Daoy (cell line): ENCODE measurements around the gene DYNC1LI2. TPM values are rescaled to one million over a fixed set of nuclear protein-coding genes. Genes with fewer than 3 reads are reported as not detected.
A peak's percentile ranks its signal among the peaks of the same experiment; 100 is the strongest.
"Not testable (repeated sequence)": the region's sequence is repeated elsewhere in the genome, so short reads cannot be mapped to it uniquely, and the experiment has no call there.

ENCODE experiments used
- DNase-seq: peaks from one replicate; pipeline ENCODE4 v3.0.0-alpha.2; 2015; ENCODE audit warnings: low read depth
- total RNA-seq: library from RNA; depleted of rRNA; stranded (reverse); fragments of >200 nt; shearing (Covaris generic); gene quantifications from 2 replicates; pipeline ENCODE4 v1.2.3, GENCODE V29; 2014; rRNA removed

Gene DYNC1LI2
- 81.7 and 97.8 TPM in 2 replicates for total RNA-seq

DNA sequence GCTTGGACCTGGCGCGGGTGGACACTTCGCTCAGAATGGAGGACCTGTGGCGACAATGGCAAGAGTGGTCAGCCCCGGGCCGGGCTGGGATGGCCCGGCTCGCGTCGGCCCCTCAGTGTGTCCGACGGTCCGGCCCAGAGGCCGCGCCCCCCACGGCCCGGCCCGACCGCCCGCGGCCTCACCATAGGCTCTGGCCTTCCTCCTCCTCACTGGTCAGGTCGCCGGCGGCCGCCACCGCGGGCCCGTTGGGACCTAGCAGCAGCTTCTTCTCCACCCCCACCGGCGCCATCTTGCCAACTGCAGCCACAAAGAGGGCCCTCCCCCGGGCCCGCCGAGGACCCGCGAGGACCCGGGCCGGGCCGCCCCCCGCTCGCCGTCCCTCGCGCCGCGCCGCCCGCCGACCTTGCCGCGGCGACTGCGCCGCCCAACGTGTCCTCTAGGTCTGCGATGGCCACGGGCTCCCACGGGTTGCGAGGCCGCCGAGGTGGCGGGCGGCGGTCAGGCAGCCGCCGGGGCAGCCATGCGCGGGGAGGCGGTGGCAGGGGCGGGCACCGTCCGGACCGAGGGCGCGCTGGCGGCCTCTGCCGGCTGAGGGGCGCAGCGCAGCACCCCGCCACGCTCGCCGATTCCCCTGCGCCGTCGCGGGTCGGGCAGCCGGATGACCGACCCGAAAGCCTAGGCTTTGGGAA is at the start of gene DYNC1LI2:
Gene DYNC1LI2 (minus strand): TSS at position 307 of the 689 bp plus-strand sequence. CDS start 18 bp downstream, at position 289.
- peak; percentile 83 for DNase-seq

DNA sequence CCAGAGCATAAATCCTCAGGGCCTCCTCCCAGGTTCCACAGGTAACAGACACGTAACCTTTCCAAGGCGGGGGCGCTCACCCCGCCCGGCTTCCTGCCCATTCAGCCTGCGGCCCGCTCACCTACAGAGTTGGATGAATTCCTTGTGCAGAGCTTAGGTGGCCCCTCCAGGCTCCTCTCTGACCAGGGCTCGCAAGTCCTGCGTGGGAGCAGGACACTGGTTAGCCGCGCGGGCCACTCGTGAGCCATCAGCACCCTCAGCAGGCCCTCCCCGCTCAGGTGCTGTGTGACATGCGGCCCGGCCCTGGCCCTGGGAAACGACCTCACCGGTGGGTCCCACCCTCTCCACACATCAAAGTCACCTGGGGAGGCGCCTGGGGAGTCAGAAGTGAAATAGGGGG is 49.4 kb upstream of the DYNC1LI2 start:
- DNase-seq, result no peak

DNA sequence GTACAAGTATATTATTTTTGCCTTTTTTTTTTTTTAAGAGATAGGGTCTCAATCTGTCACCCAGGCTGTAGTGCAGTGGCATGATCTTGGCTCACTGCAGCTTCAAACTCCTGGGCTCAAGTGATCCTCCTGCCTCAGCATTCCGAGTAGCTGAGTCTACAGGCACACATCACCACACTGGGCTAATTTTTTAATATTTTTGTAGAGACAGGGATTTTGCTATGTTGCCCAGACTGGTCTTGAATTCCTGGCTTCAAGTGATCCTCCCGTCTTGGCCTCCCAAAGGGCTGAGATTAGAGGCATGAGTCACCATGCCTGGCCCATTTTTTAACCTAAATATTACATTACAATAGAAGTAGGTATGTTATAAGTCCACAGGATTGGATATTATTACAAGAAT is 46.8 kb upstream of the DYNC1LI2 start:
- peak; percentile 6 for DNase-seq

DNA sequence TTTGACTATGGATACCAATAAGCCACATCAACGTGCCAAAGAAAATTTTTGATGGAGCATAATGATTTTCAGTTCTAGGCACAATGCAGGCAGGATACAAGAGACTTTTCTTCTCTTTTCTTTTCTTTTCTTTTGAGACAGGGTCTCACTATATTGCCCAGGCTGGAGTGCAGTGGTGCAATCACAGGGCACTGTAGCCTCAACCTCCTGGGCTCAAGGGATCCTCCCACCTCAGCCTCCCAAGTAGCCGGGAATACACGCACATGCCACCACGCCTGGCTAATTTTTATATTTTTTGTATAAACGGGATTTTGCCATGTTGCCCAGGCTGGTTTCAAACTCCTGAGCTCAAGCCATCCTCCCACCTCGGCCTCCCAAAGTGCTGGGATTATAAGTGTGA is 42.6 kb upstream of the DYNC1LI2 start:
- not testable (repeated sequence) for DNase-seq

DNA sequence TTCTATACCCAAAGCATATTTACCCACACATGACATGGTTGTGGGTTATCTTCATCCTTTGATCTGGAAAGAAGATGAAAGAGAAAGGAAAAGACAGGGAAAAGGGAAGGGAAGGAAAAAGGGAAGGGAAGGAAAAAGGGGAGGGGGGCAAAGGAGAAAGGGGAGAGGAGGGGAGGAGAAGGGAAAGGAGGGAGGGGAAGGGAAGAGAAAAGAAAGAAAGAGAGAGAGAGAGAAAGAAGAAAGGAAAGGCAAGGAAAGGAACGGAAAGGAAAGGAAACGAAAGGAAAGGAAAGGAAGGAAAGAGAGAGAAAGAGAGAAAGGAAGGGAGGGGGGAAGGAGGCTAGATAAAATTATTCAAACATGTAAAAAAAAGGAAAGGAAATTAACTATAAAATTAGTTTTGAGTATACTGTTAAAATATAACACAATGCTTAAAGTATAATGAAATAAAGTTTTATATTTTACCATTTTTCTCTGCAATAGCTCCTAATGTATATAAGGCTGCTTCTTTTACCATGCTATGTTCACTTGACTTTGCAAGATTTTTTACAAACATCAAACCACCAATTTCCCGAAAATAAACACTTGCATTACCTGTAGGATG is 38.8 kb upstream of the DYNC1LI2 start:
- no peak for DNase-seq

DNA sequence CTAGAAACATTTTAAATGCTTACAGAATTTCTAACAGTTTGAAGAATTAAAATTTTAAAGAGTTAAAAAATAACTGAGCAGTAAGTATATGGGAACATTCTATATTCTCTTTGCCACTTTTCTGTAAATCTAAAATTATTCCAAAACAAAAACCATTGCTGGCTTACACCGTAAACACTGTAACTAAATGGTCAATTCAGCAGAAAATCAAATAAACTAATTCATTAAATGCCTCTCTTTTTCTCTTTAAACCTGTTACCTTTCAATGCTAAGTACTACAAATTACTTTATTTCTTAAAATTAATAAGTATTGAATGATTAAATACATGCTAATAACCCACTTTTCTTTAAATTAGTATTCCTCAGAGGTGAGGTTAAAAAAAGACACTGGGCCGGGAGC is 36.0 kb upstream of the DYNC1LI2 start:
- no peak for DNase-seq

DNA sequence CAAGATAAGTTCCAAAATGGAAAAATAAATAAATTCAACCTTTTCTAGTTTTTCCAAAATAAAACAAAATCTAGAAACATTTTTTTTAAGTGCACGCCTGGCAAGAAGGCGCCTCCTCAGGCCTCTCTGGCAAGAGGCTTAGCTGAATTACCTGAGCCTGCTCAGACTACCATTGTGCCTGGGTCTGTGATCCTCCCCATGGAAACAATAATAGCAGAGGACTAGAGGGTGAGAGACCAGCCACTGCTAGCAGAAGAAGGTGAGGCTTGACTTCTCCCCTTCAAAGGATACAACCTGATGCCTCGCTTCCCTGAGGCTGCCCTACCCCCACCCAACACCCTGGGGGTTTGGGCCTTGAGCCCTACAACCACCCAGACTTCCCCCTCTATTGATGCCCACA is 35.1 kb upstream of the DYNC1LI2 start:
- no peak for DNase-seq

DNA sequence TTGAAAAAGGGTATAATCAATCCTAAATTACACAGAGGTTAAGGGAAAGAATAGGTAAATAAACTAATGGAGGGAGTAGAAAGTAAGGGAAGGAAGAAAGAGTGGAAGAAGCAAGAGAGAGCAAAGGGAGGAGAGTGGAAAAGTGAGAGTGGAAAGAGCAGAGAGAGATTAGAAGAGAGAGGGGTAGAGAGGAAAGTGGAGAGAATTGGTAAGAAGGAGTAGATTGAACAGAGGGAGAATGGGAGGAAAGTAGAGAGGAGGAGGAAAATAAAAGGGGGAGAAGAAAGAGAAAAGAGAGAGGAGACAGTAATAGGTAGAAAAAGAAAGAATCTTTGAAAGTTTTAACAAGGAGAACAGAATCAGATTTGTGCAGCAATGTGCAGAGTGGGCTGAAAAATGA is 25.0 kb upstream of the DYNC1LI2 start:
- no peak for DNase-seq

DNA sequence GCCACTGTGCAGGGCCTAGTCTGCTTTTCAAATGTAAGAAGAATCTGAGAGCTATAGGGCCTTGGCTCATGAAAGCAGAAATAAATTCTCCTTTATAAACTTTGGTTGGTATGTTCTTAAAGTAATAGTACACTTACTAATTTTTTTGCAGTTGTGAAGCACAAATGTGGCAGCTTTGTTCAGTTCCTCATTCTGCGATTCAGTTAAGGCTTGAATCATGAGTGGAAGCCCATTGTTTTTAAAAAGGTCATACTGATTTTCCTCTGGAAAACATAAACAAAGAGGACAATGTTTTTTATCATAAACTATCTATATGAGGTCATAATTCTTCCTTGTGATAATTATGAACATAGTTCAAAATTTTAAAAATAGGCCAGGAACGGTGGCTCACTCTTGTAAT is 23.6 kb upstream of the DYNC1LI2 start:
- DNase-seq, result no peak

DNA sequence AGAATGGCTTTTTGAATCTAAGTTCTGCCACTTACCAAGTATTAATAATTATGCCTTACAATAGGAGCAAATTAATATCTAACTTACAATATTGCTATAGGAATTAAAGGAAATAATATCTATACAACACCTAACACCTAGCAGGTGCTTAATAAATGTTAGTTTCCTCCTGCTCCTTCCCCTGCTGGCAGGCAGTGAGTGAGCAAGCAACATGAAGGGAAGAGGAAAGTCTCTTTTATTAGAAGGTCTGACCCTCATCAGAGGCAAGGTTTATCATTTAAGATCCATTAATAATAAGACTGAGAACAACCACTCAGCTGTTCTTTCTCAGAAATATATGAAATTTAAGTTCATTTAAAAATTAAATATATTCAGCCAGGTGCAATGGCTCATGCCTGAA is 6.7 kb upstream of the DYNC1LI2 start:
- DNase-seq, result no peak

DNA sequence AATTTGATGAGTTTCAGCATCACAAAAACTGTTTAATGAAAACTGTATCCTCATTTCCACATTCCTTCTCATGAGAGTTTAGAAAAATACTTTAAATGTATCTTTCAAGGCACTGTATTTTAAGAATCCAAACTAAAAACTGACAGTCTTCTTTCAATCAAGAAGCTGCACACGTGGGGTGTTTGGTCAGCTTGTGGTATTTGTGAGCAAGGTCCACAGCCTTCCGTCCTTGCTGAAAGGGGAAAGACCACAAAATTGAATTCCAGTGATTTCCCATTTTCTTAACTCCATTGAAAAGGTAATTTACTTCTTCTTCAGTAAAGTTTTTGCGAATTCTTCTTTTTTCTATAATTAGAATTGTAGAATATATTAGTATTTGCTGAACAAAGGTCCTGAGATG is 3.4 kb upstream of the DYNC1LI2 start:
- no peak for DNase-seq

DNA sequence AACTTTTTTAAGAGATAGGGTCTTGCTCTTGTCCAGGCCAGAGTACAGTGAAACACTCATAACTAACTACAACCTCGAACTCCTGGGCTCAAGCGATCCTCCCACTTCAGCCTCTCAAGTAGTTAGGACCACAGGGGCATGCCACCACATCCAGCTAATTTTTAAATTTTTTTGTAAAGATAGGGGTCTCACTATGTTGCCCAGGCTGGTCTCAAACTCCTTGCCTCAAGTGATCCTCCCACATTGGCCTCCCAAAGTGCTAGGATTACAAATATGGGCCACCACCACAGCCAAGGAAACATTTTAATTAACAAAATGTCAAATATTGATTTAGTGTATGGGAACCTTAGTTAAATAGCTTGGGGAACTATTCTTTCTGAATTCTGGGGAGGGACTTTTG is 2.8 kb upstream of the DYNC1LI2 start:
- DNase-seq, result no peak

DNA sequence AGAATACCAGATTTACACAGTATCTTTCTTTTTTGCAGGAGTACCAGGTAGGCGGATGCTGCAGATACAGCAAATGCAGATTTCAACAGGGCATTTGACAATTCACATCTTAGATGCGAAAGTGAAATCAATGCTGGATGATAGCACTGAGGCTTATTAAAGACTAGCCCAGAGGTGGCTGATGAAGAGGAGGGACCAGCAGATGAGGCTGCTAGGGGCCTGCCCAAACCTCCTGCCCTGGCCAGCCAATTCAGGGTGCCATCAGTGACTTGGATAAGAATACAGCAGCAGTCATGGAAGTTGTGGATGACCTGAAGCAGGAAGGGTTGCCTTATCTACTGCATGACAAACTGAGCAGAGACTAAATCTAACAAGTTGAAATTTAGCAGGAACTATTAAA is 1.5 kb upstream of the DYNC1LI2 start:
- DNase-seq, result no peak

DNA sequence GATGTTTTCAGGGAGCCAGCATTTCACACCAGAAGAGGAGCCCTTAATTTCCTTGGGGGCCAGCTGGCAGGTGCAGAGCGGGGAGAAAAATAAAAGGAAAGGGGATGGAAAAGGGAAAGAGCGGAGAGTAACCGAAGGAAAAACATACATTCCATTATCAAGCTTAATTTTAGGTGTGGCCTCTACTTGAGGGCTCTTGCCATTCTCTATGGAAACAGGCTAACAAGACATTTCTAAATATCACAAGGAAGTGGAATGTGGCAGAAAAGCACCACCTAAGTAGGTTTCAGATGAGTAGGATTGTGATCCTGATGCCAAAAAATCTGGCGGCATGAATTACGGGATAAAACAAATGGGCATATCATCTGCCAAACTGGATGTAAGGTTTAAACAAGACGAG is 970 bp upstream of the DYNC1LI2 start:
- no peak for DNase-seq

DNA sequence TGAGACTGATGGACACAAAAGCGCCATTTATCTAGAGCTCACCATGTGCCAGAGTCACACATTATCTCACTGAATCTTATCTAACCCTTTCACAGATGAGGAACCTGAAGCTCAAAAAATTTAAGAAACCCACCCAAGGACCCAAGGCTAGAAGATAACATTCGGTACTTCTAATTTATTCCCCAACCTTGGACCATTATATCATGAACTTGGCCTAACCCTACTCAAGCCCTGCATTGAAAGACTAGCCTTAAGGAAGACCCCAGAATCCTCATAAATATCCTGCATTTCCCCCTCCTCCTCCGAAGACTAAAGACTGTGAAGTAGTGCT is 548 bp upstream of the DYNC1LI2 start:
- no peak for DNase-seq

DNA sequence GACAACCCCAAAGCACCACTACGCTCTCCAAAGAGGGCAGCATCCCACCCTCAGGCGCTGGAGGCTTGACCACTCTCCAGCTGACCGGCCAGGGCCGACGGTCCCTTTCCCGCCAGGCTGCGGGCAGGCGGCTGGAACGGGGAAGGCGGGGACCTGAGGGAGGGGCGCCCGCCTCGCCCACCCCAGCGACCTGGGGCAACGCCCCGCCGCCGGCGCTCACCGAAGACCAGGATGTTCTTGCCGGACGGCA is 431 bp downstream of the DYNC1LI2 start:
- DNase-seq, result peak; percentile 8

DNA sequence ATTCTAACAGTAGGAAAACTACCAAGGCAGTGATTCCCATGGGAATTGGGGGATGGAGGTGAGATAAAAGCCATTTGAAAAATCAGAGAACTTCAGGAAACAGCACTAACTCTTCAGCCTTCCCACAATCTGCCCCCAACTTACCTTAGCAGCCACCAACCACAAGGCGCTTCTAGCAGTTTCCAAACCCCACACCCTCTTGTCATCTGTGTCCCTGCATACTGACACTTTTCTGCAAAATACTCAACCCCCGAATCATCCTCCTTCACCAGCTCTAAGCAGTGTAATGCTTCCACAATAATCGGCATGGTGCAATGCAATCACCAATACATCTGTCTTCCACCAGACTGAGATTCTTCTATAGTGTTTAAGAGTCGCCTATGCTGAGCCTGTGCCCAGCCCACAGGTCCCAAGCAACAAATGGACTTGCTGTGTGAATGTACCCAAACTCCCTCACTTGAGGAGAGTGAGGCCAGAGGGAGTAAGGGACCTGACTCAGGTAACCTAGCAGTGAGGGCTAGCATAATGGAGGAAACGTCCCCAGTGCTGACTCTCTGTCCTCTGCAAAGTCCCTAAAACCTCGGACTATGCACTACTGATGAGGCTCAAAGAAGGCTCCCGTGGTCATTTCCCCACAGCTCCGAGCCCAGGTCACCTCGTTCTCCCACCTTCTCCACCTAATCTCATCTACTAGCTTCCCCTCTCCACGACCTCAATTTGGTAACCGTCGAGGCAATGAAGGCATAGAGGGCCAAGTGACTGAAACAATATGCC is 943 bp downstream of the DYNC1LI2 start:
- no peak for DNase-seq

DNA sequence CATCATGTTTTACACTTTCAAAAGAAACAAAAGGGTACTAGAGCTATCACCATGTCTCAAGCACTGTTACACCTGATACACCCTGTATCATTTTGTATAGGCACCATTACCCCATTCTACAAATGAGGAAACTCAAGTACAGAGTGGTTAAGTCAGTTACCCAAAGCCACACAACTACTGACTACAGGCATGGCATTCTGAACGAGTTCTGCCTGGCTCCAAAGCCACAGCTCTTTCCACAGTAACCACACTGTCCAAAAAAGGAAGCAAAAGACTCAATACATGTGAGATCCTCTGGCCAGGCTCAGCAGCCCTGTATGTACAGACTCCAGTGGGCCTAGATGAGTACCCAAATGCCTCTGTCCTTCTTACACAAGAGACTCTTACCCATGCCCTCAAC is 4.7 kb downstream of the DYNC1LI2 start:
- no peak for DNase-seq

DNA sequence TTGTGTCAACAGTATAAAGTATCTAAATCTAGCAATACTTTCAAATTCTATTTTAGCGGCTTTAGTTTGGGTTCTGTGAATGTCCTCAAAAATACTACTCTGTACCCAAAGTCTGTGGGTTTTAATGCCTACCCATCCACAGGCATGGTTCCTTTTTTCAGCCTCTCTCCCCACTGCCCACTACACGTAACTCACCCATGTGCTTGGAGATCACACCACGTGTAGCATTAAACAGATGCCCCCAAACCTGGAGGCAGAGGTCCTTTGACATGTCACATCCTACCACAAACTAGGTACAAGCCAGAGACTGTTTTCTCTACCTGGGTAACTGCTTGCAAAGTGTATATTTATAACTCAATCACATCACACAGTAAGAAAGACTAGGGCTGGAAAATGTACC is 5.4 kb downstream of the DYNC1LI2 start:
- no peak for DNase-seq

DNA sequence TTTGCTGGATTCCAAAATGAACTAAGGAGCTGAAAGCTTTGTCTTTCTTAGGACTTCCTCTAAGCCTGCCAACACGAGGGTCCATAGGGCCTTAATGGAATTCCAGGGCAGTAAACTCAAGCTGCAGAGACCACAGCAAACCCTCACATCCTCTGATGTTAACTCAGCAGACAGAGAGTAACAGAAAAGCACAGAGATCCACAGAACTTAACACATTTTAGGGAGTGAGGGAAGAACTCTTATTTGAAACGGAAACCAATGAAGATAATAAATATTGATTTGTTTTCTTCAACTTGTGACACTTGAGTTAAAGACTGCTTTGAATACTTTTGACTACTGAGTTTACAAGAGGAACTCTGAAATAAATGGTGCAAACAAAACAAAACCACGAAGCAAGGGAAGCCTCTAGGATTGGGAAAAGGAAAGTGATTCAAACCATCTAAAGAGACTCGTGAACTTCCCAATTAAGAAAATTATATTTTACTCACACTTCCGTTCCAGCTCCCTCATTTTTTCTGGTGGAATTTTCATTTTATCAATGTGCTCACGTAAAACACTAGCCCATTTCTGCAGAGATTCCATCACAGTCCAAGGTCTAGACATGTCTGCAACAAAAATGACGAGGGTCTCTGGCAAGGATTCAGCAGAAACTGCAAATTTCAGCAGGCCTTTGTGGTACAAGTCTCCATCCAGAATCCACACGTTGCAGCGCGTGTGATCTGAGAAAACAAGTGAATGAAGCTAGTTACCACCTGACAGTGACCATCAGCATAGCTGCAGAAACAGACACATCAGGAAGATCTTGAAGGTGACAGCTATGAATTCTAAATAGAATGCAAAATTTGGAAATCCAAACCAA is 9.2 kb downstream of the DYNC1LI2 start:
- DNase-seq, result peak; percentile 29

DNA sequence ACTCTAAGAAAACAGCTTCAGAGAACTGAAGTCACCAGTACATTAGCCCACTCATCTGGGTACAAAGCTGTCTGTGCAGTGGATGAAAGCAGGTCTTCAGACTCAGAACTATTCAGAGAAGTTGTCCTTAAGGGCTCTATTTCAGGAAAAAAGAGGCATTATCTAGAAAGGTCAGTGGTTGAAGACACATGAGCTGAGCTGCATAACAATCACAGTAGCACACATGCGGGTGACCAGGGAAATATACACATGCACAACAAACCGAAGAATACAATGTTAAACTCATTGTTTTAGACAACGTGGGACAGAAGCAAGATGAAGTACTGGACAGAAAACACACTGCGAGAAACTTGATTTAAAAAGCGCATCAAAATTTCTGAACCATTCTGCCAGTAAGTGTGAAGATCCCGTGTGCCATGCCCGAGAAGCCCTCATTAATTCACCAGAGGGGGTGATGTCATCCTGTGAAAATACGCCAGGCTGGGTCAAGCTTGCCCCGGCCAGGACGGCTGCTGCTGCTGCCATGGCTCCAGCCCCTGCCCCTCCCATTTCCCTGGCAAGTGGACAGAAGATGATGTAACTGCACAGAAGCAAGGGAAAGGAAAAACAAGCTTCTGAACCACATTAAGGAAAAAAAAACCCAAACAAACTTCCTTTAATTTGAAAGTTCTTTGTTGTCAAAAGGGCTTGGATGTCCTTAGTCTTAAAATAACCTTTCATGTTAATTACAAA is 10.1 kb downstream of the DYNC1LI2 start:
- DNase-seq, result peak; percentile 89

DNA sequence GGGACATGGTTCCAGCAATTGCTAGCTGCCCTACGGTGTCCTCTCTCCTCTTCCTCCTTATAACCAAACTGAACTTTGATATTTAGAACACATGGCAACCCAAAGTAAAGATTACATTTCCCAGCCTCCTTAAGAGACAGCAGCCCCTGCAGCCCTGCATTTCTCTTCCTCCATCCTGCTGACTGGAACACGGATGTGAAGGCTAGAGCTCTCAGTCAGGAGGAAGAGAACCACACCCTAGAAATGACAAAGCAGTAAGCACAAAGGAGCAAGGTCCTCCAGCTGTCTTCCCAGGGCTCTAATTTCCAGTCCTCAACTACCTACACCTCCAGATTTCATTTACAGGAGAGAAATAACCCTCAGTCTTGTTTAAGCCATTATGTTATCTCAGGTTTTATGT is 10.9 kb downstream of the DYNC1LI2 start:
- DNase-seq, result peak; percentile 27
